Activated gamma-delta T cell (primary cell): ENCODE data around the gene LAS1L.
"Not testable (repeated sequence)": the region's sequence is repeated elsewhere in the genome, so short reads cannot be mapped to it uniquely, and the experiment has no call there.

ENCODE experiments used
- DNase-seq: peaks from one replicate; lab custom pipeline; 2025; lab: John Stamatoyannopoulos, UW
- total RNA-seq, 2 donors: gene quantifications; one replicate each; lab custom pipeline; 2026; lab: John Stamatoyannopoulos, UW

The LAS1L gene
- total RNA-seq = 50.6 to 58.5 reads per million in 2 donors

- peak; percentile 62 for DNase-seq
Observed at GRCh38 chrX:65534450-65535292, at the start of gene LAS1L. TSS of gene LAS1L (minus strand) at chrX:65534787. CDS start at chrX:65534715, 72 bp downstream.

GRCh38 chrX:65582450-65583082, 48.0 kb upstream of the LAS1L start:
- no peak for DNase-seq

DNA sequence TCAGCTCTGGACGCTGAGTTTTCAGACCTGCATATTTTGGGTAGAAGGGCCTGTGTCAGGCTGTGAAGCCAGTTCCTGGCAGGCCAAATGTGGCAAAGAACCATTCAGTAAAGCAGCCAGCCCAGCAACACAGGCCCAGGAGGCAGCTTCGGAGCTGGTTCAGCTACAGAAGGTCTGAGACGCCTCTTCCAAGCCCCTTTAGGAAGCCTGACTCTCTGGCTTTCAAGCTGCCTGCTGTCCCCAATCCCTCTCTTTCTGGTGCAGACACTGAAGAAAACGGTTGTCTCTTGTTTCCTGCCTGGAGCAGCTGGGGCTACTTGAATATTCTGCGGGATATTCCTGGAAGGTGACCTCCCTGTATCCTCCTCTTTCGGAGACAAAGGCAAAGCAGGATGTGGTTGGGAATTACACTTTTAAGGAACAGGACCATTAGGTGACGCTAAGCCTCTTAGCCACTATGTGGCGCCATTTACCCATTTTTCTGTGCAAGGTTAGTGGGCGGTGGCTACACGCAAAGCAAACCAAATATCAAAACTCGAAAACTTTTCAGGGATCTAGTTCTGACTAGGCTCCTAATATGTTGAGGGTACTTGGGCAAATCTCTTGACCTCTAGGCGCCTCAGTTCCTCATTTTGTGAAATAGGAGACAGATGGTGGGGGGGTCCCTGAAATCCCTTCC, 47.2 kb upstream of the LAS1L start:
- no peak for DNase-seq

DNA sequence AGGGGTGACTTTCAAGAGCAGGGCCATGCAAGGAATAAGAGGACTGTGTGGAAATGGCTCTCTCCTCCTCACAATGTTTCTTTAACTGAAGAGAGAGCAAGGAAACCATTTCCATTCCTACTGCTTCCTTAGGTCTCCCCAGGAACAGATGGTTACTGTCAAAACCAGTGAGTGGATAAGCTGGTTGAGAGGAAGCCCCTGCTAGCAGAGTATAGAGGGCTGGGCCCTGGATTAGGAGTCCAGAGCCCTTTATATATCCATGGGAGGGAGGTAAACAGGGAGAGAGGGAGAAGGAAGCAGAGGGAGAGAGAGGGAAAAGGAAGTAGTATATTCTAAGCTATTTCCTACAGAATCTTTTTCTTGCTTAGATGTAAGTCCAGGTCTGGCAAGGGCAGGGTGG, 43.8 kb upstream of the LAS1L start:
- DNase-seq = no peak

GRCh38 chrX:65576160-65576559, 41.6 kb upstream of the LAS1L start:
- no peak for DNase-seq

- DNase-seq = no peak
Observed at GRCh38 chrX:65575022-65575421, 40.4 kb upstream of the LAS1L start.

DNA sequence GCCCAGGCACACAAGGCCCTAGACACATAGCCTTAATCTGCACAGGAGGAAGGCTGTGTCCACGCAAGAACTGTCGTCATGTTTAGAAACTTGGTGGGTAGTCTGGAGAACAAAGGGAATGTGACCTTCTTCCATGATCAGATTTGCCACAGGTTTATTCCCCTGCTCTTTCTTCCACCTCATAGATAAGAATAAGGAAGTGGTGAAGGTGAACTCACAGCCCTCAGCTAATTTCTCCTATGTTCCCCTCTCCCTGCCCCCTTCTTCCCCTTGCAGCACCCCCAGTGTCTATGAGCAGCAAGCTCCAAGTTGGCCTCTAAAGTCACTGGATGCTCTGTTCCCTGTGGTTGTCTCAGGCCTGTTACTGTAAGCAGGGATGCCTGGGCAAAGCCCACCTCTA, 39.8 kb upstream of the LAS1L start:
- no peak for DNase-seq

DNA sequence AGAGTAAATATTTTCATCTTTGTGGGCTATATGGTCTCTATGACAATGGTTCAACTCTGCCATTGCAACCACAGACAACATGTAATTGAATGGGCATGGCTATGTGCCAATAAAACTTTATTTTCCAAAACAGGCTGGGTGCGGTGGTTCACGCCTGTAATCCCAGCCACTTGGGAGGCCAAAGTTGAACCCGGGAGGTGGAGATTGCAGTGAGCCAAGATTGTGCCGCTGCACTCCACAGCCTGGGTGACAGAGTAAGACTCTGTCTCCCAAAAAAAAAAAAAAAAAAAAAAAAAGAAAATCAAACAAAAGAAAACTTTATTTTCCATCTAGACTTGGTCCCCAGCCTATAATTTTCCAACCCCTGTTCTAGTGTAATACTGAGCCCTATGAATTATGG, 38.4 kb upstream of the LAS1L start:
- DNase-seq = no peak

- not testable (repeated sequence) for DNase-seq
Observed at GRCh38 chrX:65562850-65563249, 28.3 kb upstream of the LAS1L start.

DNA sequence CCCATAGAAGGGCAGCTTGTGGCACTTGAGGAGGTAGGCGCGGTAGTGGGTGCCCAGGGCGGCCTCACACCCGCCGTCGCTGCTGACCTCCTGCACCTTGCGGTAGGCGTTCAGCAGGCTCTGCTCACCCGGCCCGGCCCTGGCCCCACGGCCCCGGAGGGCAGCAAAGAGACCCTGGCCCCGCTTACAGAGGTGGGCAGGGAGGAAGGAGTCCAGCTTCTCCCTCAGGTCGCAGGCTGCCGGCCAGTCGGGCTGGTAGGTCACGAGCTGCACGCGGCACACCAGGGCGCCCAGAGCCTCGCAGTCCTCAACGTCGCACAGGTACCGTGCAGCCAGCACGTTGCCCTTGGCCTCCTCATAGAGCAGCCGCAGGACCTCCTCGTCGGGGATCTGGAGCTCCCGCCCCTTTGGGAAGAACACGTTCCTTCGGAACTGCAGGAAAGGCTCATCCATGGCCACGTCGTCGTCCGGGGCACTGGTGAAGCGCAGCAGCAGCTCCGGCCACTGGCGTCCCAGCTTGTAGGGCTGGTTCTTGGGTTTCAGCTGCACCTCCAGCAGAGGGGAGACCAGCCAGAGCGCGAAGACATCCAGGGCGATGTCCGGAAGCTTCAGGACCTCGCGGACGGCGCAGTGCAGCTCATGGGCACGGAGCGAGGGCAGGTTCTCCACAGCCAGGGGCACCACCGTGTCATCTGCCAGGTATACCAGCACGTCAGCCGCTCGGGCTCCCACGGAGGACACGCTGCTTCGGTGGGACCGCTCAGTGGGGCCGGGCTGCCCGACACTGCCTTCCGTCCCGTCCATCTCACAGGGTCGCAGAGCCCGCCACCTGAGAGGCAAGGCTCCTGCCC, 17.1 kb upstream of the LAS1L start:
- peak; percentile 9 for DNase-seq

DNA sequence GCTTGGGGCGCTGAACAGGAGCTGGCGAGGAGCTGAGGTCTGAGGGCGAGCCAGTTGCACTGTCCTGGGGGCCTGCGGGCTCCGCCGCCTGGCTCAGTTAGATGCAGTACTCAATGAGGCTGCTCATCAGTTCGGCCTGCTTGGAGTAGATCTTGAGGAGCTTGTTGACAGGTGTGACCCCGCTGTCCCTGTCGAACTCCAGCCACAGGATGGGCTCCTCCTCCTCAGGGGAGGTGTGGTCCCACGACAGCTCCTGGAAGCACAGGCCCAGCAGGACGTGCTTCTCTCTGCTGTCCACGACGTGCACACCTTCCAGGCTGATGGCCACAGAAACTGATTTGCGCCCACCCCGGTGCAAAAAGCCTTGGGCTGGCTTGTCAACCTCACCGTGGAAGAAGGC, 16.5 kb upstream of the LAS1L start:
- DNase-seq = no peak

DNA sequence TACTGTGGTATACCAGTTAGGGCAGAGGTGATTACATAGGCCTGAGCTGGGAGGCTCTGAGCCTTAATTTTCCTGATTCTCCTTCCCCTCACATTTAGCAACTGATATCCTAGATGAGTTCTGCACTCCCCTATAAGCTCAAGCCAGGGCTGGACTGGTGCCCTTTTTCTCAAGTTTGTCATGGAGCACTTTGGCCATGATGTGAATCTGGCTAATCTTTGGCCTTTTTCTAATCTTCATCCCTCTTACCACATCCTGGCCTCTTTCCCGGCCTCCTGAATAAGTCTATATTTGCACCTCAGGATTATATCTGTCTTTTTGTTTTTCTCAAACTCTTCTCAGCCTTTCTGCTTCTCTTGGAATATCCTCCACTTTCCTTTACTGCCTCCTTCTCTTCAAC, 10.9 kb upstream of the LAS1L start:
- DNase-seq = no peak

GRCh38 chrX:65537229-65537628, 2.6 kb upstream of the LAS1L start:
- no peak for DNase-seq

GRCh38 chrX:65536291-65536690, 1.7 kb upstream of the LAS1L start:
- no peak for DNase-seq

DNA sequence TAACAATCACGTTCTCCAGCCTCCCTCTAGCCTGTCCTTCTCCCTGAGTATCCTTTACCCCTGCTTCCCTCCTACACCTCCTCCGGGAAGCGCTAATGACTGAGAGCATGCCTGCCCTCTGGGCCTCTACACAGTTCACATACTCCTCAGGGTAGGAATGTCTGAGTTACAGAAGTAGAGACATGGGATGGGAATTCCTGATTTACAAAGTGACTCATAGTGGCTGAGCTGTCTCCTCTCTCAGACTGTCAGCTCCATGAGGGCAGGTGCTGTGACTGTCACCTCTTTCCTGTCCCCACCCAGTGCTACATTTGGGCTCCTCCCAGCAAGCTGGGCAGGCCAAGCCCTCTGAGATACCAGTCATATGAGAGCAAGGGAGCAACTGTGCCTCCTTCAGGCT, 2.6 kb downstream of the LAS1L start:
- no peak for DNase-seq

DNA sequence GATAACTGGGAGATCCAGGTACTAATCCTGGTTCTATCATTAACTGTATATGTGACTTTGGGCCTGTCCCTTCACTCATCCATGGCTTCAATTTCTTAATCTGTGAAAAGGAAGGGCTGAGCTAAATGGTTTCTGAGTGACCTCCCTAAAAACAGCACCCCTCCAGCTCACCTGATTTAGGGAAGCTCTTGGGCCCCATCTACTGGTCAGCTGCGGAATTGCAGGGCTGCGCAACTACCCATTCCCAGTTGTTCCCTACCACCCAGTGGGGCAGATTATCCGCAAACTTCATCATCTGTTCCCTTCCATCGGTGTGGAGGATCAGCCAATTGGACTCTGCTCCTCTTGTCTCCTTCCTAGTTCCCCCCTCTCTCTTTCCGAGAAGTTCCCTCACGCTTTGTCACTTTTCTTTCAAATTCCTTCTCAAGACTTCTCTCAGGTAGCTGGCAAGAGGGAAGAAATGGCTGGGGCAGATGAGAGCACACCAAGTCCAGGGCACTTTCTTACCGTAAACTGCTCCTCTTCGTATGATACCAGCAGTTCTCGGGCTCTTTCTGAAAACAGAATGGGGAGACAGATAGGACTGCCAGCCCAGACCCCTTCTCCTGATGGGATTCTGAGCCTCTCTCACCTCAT, 5.8 kb downstream of the LAS1L start:
- DNase-seq = no peak

DNA sequence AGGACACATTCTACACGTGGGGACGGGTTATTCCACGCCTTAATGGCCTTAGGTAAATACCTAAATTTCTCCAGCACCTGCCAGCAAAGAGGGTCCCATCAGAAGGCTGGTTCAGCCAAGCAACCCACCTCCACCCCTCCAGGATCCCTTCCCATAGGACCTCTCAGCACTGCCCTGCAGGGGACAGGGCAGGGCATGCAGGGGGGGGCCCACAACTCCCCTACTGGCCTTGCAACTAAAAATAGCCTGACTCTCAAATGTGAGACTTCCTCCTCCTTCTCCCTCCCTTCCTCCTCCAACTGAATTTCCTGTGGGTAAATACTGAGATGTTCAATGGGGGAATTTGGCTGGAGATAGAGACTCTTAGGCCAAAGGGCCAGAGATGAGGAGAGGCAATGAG, 6.3 kb downstream of the LAS1L start:
- DNase-seq = no peak

- no peak for DNase-seq
Observed at GRCh38 chrX:65524139-65524538, 10.4 kb downstream of the LAS1L start.

- no peak for DNase-seq
Observed at GRCh38 chrX:65522739-65523372, 11.7 kb downstream of the LAS1L start.

GRCh38 chrX:65519530-65519929, 15.1 kb downstream of the LAS1L start:
- not testable (repeated sequence) for DNase-seq

DNA sequence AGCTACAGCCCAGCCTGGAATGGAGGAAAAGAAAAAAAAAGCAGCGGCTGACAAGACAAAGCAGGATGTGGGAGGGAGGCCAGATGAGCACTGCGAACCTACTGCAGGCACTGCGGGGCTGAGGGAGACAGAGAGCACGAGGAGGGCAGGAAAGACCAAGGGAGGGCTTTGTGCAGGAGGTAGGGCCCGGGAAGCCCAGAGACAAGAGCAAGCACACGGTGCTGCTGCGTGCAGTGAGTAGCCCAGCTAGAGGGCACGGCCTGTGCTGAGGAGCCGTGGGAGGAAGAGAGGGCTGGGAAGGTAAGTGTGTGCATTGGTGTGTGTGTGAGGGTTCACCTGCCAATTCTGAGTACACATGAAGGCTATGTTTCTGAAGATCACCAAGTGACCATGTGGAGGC, 15.6 kb downstream of the LAS1L start:
- not testable (repeated sequence) for DNase-seq
